Caco-2 (cell line): ENCODE measurements around the gene ZNF419. TPM values are rescaled to one million over a fixed set of nuclear protein-coding genes. Genes with fewer than 3 reads are reported as not detected.

Experiments
- BruUV-seq: library from RNA; stranded (reverse); fragments of 400-500 nt; replicated peaks from 2 replicates; lab custom pipeline; 2021; lab: Mats Ljungman, UMichigan
- CTCF ChIA-PET: fragments of 300-600 bp; sonication (Branson Sonifier 250); formaldehyde crosslinking; loops from one replicate; lab custom pipeline; 2022; ENCODE audit warnings: antibody characterized with exemption; lab: Charles Lee
- POLR2A ChIA-PET: fragments of 300-600 bp; sonication (Branson Sonifier 250); formaldehyde crosslinking; loops from one replicate; lab custom pipeline; 2022; ENCODE audit warnings: antibody characterized with exemption; lab: Charles Lee
- DNase-seq, 2 experiments: peaks; one replicate each; pipeline versions ENCODE4 v3.0.0 to v3.0.0-alpha.2; 2020 to 2022
- H3K27me3 ChIP-seq: replicated peaks from 2 replicates; pipeline ENCODE4 v1.6.0; 2011; ENCODE audit warnings: low read length; ENCODE audit not compliant: control insufficient read depth, insufficient read depth
- H3K36me3 ChIP-seq: 2 replicates; pipeline ENCODE4 v1.5.1; 2011; ENCODE audit warnings: low read length; ENCODE audit not compliant: control insufficient read depth, insufficient read depth
- H3K4me1 ChIP-seq: fragments of 250-450 bp; sonication (Bioruptor Pico); 2 replicates; pipeline ENCODE4 v1.5.1; 2020; ENCODE audit warnings: mild to moderate bottlenecking
- H3K4me3 ChIP-seq: 2 replicates; pipeline ENCODE4 v1.5.1; 2011; ENCODE audit warnings: low read depth, mild to moderate bottlenecking, control low read depth, low read length
- H3K9me3 ChIP-seq: fragments of 250-450 bp; sonication (Bioruptor Pico); 2 replicates; pipeline ENCODE4 v1.5.1; 2020; ENCODE audit warnings: mild to moderate bottlenecking, moderate library complexity
- H3K27ac Mint-ChIP-seq: one replicate; pipeline ENCODE4 v1.8.0; 2022; ENCODE audit warnings: mixed read lengths; ENCODE audit not compliant: unreplicated experiment
- H3K27me3 Mint-ChIP-seq: one replicate; pipeline ENCODE4 v1.8.0; 2022; ENCODE audit warnings: mixed read lengths; ENCODE audit not compliant: insufficient read depth, unreplicated experiment
- H3K36me3 Mint-ChIP-seq: one replicate; pipeline ENCODE4 v1.8.0; 2022; ENCODE audit warnings: mild to moderate bottlenecking, mixed read lengths; ENCODE audit not compliant: insufficient read depth, unreplicated experiment
- H3K4me1 Mint-ChIP-seq: one replicate; pipeline ENCODE4 v1.8.0; 2022; ENCODE audit warnings: low read depth, mixed read lengths; ENCODE audit not compliant: unreplicated experiment
- H3K4me3 Mint-ChIP-seq: one replicate; pipeline ENCODE4 v1.8.0; 2022; ENCODE audit warnings: mild to moderate bottlenecking, moderate library complexity, mixed read lengths; ENCODE audit not compliant: unreplicated experiment
- H3K9me3 Mint-ChIP-seq: one replicate; pipeline ENCODE4 v1.8.0; 2022; ENCODE audit warnings: mixed read lengths; ENCODE audit not compliant: unreplicated experiment
- CTCF ChIP-seq, 2 experiments: fragments of 200-600 bp in 1 of 2; IDR thresholded peaks; 1 replicate in 1 of 2; 2 replicates in 1 of 2; pipeline versions ENCODE4 v1.5.1 to v1.8.0; 2011 to 2022; ENCODE audit warnings: antibody characterized with exemption in 1 of 2, control low read depth in 1 of 2, inconsistent platforms in 1 of 2, low read depth in 1 of 2, low read length in 1 of 2, mild to moderate bottlenecking in 1 of 2, moderate library complexity in 1 of 2; ENCODE audit not compliant: insufficient read depth in 1 of 2, severe bottlenecking in 1 of 2, unreplicated experiment in 1 of 2
- intact Hi-C: fragments of 100-400 bp; cut with micrococcal nuclease; formaldehyde crosslinking; loops from one replicate; pipeline ENCODE4 v1.10.0; 2022; ENCODE audit not compliant: unreplicated experiment
- total RNA-seq: library from RNA; stranded (reverse); gene quantifications from 2 replicates; pipeline ENCODE4 v1.2.3, GENCODE V29; 2022

The ZNF419 gene
- total RNA-seq, 1 experiment from 2014 or later, result 16.9 TPM

GRCh38 chr19:57441979-57442752 lies 45.4 kb upstream of the ZNF419 start:
- Mint-ChIP-seq H3K4me3 (no peak overlapping the region), H3K27me3 (no peaks in the 10 kb centered on the region), H3K4me1 (no peaks in the 10 kb centered on the region), H3K9me3 (peaks cover 10% of the 10 kb centered on the region), H3K27ac (no peak overlapping the region), H3K36me3 (peaks cover 37% of the 10 kb centered on the region)
- TF ChIP-seq CTCF (IDR thresholded peaks at IDR 0.05; ENCODE audit: insufficient read depth in 1 of 2, low read depth in 1 of 2, low read length in 1 of 2, severe bottlenecking in 1 of 2, unreplicated experiment in 1 of 2), result no peak
- no peak for DNase-seq
- Histone ChIP-seq H3K4me3 (no peak overlapping the region), H3K9me3 (no peaks in the 10 kb centered on the region; the same call in none of the 2 replicates), H3K36me3 (peaks cover 12% of the 10 kb centered on the region), H3K4me1 (no peaks in the 10 kb centered on the region), H3K27me3 (no peaks in the 10 kb centered on the region)
- ChIA-PET CTCF (no interaction called here), POLR2A (no interaction called here)
- no TSS peak for BruUV-seq
- intact Hi-C loops, result no loop called here

GRCh38 chr19:57443121-57443696 lies 44.3 kb upstream of the ZNF419 start:
- no peak overlapping the region for H3K4me3 ChIP-seq
- BruUV-seq, result no TSS peak

GRCh38 chr19:57452307-57452706 lies 35.2 kb upstream of the ZNF419 start:
- no peak overlapping the region for H3K4me3 Mint-ChIP-seq
- H3K9me3 Mint-ChIP-seq, result peaks cover 22% of the 10 kb centered on the region
- Histone ChIP-seq H3K9me3 (0 out of 2 replicates have a peak, but pooled peaks cover 8% of the 10 kb centered on the region), H3K36me3 (no peaks in the 10 kb centered on the region), H3K4me3 (no peak overlapping the region), H3K4me1 (no peaks in the 10 kb centered on the region), H3K27me3 (no peaks in the 10 kb centered on the region)
- intact Hi-C loops, result no loop called here
- ChIA-PET POLR2A (no interaction called here), CTCF (no interaction called here)
- no TSS peak for BruUV-seq
- no peaks in the 10 kb centered on the region for H3K4me1 Mint-ChIP-seq
- no peak overlapping the region for H3K27ac Mint-ChIP-seq
- TF ChIP-seq CTCF (IDR thresholded peaks at IDR 0.05; ENCODE audit: insufficient read depth in 1 of 2, low read depth in 1 of 2, low read length in 1 of 2, severe bottlenecking in 1 of 2, unreplicated experiment in 1 of 2), result no peak
- no peaks in the 10 kb centered on the region for H3K27me3 Mint-ChIP-seq
- no peaks in the 10 kb centered on the region for H3K36me3 Mint-ChIP-seq
- no peak for DNase-seq

More at GRCh38 chr19:57443121-57443696, 44.3 kb upstream of the ZNF419 start:
- Mint-ChIP-seq H3K4me1 (no peaks in the 10 kb centered on the region), H3K4me3 (no peak overlapping the region), H3K27ac (no peak overlapping the region), H3K9me3 (peaks cover 10% of the 10 kb centered on the region), H3K36me3 (peaks cover 37% of the 10 kb centered on the region), H3K27me3 (no peaks in the 10 kb centered on the region)
- Histone ChIP-seq H3K27me3 (no peaks in the 10 kb centered on the region), H3K36me3 (peaks cover 11% of the 10 kb centered on the region), H3K4me1 (no peaks in the 10 kb centered on the region), H3K9me3 (no peaks in the 10 kb centered on the region; the same call in none of the 2 replicates)
- ChIA-PET POLR2A (no interaction called here), CTCF (no interaction called here)
- TF ChIP-seq CTCF (IDR thresholded peaks at IDR 0.05; ENCODE audit: insufficient read depth in 1 of 2, low read depth in 1 of 2, low read length in 1 of 2, severe bottlenecking in 1 of 2, unreplicated experiment in 1 of 2), result no peak
- intact Hi-C loops, result no loop called here
- DNase-seq, result no peak
